Nucleus accumbens (tissue), 56 donors: ENCODE results near the gene FCHSD2.

Experiments used
- DNase-seq, 56 donors: peaks; one replicate each; lab custom pipeline; 2025; lab: John Stamatoyannopoulos, UW

FCHSD2 gene

GRCh38 chr11:73142128-73142377, at the start of gene FCHSD2:
Gene FCHSD2 (minus strand): TSS chr11:73142318. CDS start chr11:73141877, 441 bp downstream.
- peak in 3 of 56 donors; percentile 79 to 82 (median 79) for DNase-seq

- no peak for DNase-seq
Observed at GRCh38 chr11:73191151-73191550, 49.0 kb upstream of the FCHSD2 start.

- no peak for DNase-seq
Observed at GRCh38 chr11:73190557-73190885, 48.4 kb upstream of the FCHSD2 start.

- DNase-seq = no peak
Observed at GRCh38 chr11:73189723-73190556, 47.8 kb upstream of the FCHSD2 start.

GRCh38 chr11:73189315-73189714, 47.2 kb upstream of the FCHSD2 start:
- DNase-seq = peak in 14 of 56 donors; percentile 13 to 39 (median 21)

GRCh38 chr11:73188301-73188700, 46.2 kb upstream of the FCHSD2 start:
- DNase-seq = no peak

GRCh38 chr11:73187854-73188253, 45.7 kb upstream of the FCHSD2 start:
- DNase-seq = no peak

GRCh38 chr11:73186886-73187285, 44.8 kb upstream of the FCHSD2 start:
- no peak for DNase-seq

GRCh38 chr11:73186294-73186850, 44.3 kb upstream of the FCHSD2 start:
- no peak for DNase-seq

- DNase-seq = no peak
Observed at GRCh38 chr11:73185680-73186293, 43.7 kb upstream of the FCHSD2 start.

GRCh38 chr11:73184953-73185671, 43.0 kb upstream of the FCHSD2 start:
- DNase-seq = peak in 33 of 56 donors; percentile 5 to 77 (median 24)

GRCh38 chr11:73182824-73183321, 40.8 kb upstream of the FCHSD2 start:
- no peak for DNase-seq

- DNase-seq = no peak
Observed at GRCh38 chr11:73178681-73179080, 36.6 kb upstream of the FCHSD2 start.

- DNase-seq = peak in 53 of 56 donors; percentile 30 to 91 (median 71)
Observed at GRCh38 chr11:73177778-73178539, 35.8 kb upstream of the FCHSD2 start.

GRCh38 chr11:73177380-73177777, 35.3 kb upstream of the FCHSD2 start:
- DNase-seq = peak in 44 of 56 donors; percentile 15 to 66 (median 43)

- DNase-seq = no peak
Observed at GRCh38 chr11:73176874-73177155, 34.7 kb upstream of the FCHSD2 start.

- no peak for DNase-seq
Observed at GRCh38 chr11:73176145-73176873, 34.2 kb upstream of the FCHSD2 start.

GRCh38 chr11:73175551-73176144, 33.5 kb upstream of the FCHSD2 start:
- DNase-seq = no peak

- no peak for DNase-seq
Observed at GRCh38 chr11:73174495-73174791, 32.3 kb upstream of the FCHSD2 start.
